ENCODE measurements around the gene CRLF2. TPM values are rescaled to one million over a fixed set of nuclear protein-coding genes. Genes with fewer than 3 reads are reported as not detected.
A peak's percentile ranks its signal among the peaks of the same experiment; 100 is the strongest.
"Not testable (repeated sequence)": the region's sequence is repeated elsewhere in the genome, so short reads cannot be mapped to it uniquely, and the experiment has no call there.

Gene CRLF2
- polyA plus RNA-seq, 1 donor, result not detected

DNA sequence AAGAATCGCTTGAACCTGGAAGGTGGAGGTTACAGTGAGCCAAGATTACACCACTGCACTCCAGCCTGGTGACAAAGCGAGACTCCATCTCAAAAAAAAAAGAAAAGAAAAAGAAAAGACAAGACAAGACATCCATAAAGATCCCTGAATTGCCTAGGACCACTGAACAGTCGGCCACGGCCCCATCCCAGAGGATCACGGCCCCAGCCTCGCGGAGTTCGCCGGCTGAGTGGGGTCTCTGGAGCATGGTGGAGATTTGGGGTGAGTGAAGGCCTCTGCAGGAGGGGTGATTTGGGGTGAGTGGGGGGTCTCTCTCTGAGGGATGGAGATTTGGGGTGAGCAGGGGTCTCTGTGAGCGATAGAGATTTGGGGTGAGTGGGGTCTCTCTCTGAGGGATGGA, 28.1 kb upstream of the CRLF2 start:
- not testable (repeated sequence) for H3K27me3 ChIP-seq (ENCODE audit: control insufficient read depth, insufficient read depth, low read length); DNase-seq; H3K4me1 ChIP-seq (ENCODE audit: control insufficient read depth, insufficient read depth, low read length); H3K9me3 ChIP-seq (ENCODE audit: control insufficient read depth, low read depth, low read length); H3K36me3 ChIP-seq (ENCODE audit: control insufficient read depth, insufficient read depth, low read length); H3K27ac ChIP-seq (ENCODE audit: low read length); H3K4me3 ChIP-seq (ENCODE audit: low read length)
- no CpG with 5 or more reads among the region's 10 CpGs for WGBS (ENCODE audit: insufficient coverage, low lambda C conversion rate)

DNA sequence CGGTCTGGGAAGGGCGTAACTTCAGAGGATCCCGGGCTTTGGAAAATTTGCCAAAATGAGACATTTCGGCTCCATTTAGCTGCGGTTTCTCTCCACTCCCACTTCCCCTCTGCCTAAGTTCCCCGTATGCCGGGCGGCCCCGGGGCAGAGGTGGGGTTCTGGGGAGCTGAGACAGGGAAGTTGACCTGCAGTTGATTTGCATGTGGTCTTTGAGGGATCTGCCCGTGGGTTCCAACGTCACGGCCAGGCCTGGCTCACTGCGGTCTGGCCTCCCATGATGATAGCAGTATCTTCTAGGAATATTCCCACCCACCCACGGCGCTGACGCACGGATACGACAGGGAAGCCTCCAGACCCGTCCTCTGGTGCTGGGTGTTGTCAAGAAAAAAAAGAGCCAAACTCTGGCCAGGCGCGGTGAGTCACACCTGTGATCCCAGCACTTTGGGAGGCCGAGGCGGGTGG, 27.3 kb upstream of the CRLF2 start:
- no CpG with 5 or more reads among the region's 23 CpGs for WGBS (ENCODE audit: insufficient coverage, low lambda C conversion rate)
- Histone ChIP-seq H3K27ac (ENCODE audit: low read length) (no peak overlapping the region), H3K4me3 (ENCODE audit: low read length) (no peak overlapping the region)

DNA sequence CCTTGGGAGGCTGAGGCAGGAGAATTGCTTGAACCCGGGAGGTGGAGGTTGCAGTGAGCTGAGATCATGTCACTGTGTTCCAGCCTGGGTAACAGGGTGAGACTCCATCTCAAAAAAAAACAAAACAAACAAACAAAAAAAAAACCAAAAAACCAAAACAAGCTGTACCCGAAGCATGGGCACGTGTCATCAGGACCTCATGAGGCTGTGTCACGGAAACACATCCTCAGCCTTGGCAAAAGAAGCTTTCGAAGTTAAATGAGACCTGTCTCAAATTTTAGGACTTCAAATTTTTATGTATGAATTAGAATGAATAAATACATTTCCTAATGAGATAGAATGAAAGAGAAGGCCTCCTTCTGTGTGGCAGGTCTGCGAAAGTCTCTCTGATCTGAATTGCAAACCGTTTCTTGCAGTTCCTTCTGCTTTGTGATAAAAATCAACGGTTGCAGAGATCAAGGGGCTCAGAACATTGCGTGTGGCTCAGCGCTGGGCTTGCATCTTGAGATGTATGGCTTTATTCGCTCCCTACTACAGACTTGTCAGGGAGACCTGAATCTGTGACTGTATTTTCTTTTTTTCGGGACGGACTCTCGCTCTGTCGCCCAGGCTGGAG, 19.5 kb upstream of the CRLF2 start:
- Histone ChIP-seq H3K4me1 (ENCODE audit: control insufficient read depth, insufficient read depth, low read length) (no peaks in the 10 kb centered on the region), H3K9me3 (ENCODE audit: control insufficient read depth, low read depth, low read length) (peaks cover 8% of the 10 kb centered on the region), H3K27me3 (ENCODE audit: control insufficient read depth, insufficient read depth, low read length) (no peaks in the 10 kb centered on the region), H3K27ac (ENCODE audit: low read length) (no peak overlapping the region), H3K36me3 (ENCODE audit: control insufficient read depth, insufficient read depth, low read length) (no peaks in the 10 kb centered on the region), H3K4me3 (ENCODE audit: low read length) (no peak overlapping the region)
- WGBS (ENCODE audit: insufficient coverage, low lambda C conversion rate), result 88% methylated on average over 3 of the region's 15 CpGs
- DNase-seq, result no peak

More for the DNA sequence above, 27.3 kb upstream of the CRLF2 start:
- DNase-seq, result peak in 1 of 2 donors; percentile 14
- Histone ChIP-seq H3K4me1 (ENCODE audit: control insufficient read depth, insufficient read depth, low read length) (no peaks in the 10 kb centered on the region), H3K27me3 (ENCODE audit: control insufficient read depth, insufficient read depth, low read length) (no peaks in the 10 kb centered on the region), H3K36me3 (ENCODE audit: control insufficient read depth, insufficient read depth, low read length) (no peaks in the 10 kb centered on the region), H3K9me3 (ENCODE audit: control insufficient read depth, low read depth, low read length) (peaks cover 5% of the 10 kb centered on the region)

DNA sequence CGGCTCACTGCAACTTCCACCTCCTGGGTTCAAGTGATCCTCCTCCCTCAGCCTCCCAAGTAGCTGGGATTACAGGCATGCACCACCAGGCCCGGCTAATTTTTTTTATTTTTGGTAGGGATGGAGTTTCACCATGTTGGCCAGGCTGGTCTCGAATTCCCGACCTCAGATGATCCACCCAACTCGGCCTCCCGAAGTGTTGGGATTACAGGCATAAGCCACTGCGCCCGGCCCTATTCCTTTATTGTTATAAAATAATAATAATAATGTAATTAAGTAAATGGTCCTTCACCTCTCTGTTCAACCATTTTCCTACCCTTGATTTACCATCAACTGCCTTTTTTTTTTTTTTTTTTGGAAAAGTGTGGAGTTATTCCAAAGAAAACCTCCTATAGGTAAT, 15.7 kb upstream of the CRLF2 start:
- not testable (repeated sequence) for H3K27ac ChIP-seq (ENCODE audit: low read length); DNase-seq; H3K27me3 ChIP-seq (ENCODE audit: control insufficient read depth, insufficient read depth, low read length); H3K36me3 ChIP-seq (ENCODE audit: control insufficient read depth, insufficient read depth, low read length); H3K4me3 ChIP-seq (ENCODE audit: low read length); H3K4me1 ChIP-seq (ENCODE audit: control insufficient read depth, insufficient read depth, low read length)
- peaks cover 11% of the 10 kb centered on the region for H3K9me3 ChIP-seq (ENCODE audit: control insufficient read depth, low read depth, low read length)
- WGBS (ENCODE audit: insufficient coverage, low lambda C conversion rate), result no CpG with 5 or more reads among the region's 8 CpGs

DNA sequence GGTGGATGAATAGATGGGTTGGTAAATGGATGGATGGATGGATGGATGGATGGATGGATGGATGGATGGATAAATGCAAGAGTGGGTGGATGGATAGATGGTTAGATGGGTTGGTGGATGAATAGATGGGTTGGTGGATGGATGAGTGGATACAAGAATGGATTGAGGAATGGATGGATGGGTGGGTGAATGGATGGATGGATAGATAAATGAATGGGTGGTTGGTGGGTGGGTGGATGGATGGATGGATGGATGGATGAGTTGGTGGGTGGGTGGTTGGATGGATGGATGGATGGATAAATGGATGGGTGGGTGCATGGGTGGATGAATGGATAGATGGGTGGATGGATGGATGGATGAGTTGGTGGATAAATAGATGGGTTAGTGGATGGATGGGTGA, 13.8 kb upstream of the CRLF2 start:
- Histone ChIP-seq H3K4me3 (ENCODE audit: low read length) (no peak overlapping the region), H3K27me3 (ENCODE audit: control insufficient read depth, insufficient read depth, low read length) (no peaks in the 10 kb centered on the region), H3K27ac (ENCODE audit: low read length) (no peak overlapping the region), H3K36me3 (ENCODE audit: control insufficient read depth, insufficient read depth, low read length) (no peaks in the 10 kb centered on the region), H3K4me1 (ENCODE audit: control insufficient read depth, insufficient read depth, low read length) (no peaks in the 10 kb centered on the region), H3K9me3 (ENCODE audit: control insufficient read depth, low read depth, low read length) (peaks cover 11% of the 10 kb centered on the region)
- no peak for DNase-seq

DNA sequence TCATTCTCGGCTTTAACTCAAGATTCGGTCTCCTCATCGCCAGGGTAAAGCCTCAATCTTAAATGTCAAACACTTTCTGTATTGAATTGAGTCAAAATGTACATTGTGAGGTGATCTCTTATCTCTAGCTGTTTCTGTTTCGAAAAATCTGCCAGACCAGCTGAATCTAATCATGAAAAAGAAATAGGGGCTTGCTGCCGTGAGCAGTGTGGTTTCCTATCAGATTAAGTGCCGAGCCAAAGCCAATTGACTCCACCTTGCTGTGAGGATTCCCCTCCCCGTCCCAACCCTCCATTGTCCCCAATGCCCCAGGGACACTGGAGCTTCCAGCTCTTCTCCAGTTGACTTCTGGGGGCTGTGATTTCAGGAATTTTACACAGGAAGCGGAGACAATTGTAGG, 12.5 kb upstream of the CRLF2 start:
- H3K27me3 ChIP-seq (ENCODE audit: control insufficient read depth, insufficient read depth, low read length), result no peaks in the 10 kb centered on the region
- H3K27ac ChIP-seq (ENCODE audit: low read length), result no peak overlapping the region
- peaks cover 11% of the 10 kb centered on the region for H3K9me3 ChIP-seq (ENCODE audit: control insufficient read depth, low read depth, low read length)
- no peak overlapping the region for H3K4me3 ChIP-seq (ENCODE audit: low read length)
- WGBS (ENCODE audit: insufficient coverage, low lambda C conversion rate), result 89% methylated on average over 3 of the region's 8 CpGs
- DNase-seq, result no peak
- no peaks in the 10 kb centered on the region for H3K4me1 ChIP-seq (ENCODE audit: control insufficient read depth, insufficient read depth, low read length)
- H3K36me3 ChIP-seq (ENCODE audit: control insufficient read depth, insufficient read depth, low read length), result no peaks in the 10 kb centered on the region

DNA sequence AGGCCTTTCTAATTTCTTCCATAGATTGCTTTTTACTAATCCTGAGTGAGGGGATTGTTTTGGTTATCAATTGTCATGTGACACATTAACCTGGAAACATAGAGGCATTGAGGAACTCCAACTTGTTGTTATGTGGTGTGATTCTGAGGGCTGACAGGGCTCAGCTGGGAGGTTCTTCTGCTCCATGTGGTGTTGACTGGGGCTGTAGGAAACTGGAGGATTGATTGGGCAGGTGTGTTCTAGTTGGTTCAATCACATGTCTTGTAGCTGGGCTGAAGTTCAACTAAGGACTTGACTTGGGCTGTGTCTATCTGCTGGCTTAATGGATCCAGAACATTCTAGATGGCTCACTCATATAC, 10.8 kb upstream of the CRLF2 start:
- no peak overlapping the region for H3K27ac ChIP-seq (ENCODE audit: low read length)
- no peak overlapping the region for H3K4me3 ChIP-seq (ENCODE audit: low read length)
- peaks cover 11% of the 10 kb centered on the region for H3K9me3 ChIP-seq (ENCODE audit: control insufficient read depth, low read depth, low read length)

DNA sequence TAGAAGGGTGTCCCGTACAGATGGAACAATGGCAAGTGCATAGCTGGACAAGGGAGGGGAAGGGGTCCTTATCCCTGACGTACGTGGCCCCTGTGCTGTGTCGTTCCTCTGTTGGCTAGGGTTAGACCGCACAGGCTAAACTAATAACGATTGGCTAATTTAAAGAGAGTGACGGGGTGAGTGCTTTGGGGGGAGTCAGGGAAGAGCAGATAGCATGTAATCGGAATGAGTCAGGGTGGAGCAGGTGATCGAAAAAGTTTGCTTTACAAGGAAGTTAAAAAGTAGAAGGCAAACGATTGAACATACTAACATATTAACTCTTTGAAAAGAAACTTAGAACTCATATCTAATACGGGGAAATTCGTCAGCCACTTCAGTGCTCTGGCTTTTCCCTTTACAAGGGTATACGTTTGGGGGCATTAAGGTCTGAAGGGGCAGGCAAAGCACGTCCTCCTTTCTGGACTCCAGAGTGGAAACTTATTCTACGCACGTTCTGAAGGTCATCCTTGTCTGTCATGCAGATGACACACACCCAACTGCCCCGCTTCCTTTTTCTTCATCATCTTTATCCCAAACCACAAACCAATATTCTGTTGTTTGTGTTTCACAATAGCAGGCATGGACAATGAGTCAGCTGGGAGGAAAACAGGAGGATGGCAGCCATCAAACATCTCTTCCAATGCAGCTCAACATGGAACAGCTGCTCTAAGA, 10.2 kb upstream of the CRLF2 start:
- Histone ChIP-seq H3K36me3 (ENCODE audit: control insufficient read depth, insufficient read depth, low read length) (no peaks in the 10 kb centered on the region), H3K4me1 (ENCODE audit: control insufficient read depth, insufficient read depth, low read length) (no peaks in the 10 kb centered on the region), H3K9me3 (ENCODE audit: control insufficient read depth, low read depth, low read length) (peaks cover 11% of the 10 kb centered on the region), H3K27me3 (ENCODE audit: control insufficient read depth, insufficient read depth, low read length) (no peaks in the 10 kb centered on the region), H3K27ac (ENCODE audit: low read length) (no peak overlapping the region), H3K4me3 (ENCODE audit: low read length) (no peak overlapping the region)
- 93% methylated on average over 7 of the region's 17 CpGs for WGBS (ENCODE audit: insufficient coverage, low lambda C conversion rate)
- no peak for DNase-seq

More for the DNA sequence above, 10.8 kb upstream of the CRLF2 start:
- Histone ChIP-seq H3K4me1 (ENCODE audit: control insufficient read depth, insufficient read depth, low read length) (no peaks in the 10 kb centered on the region), H3K36me3 (ENCODE audit: control insufficient read depth, insufficient read depth, low read length) (no peaks in the 10 kb centered on the region), H3K27me3 (ENCODE audit: control insufficient read depth, insufficient read depth, low read length) (no peaks in the 10 kb centered on the region)
- no peak for DNase-seq

DNA sequence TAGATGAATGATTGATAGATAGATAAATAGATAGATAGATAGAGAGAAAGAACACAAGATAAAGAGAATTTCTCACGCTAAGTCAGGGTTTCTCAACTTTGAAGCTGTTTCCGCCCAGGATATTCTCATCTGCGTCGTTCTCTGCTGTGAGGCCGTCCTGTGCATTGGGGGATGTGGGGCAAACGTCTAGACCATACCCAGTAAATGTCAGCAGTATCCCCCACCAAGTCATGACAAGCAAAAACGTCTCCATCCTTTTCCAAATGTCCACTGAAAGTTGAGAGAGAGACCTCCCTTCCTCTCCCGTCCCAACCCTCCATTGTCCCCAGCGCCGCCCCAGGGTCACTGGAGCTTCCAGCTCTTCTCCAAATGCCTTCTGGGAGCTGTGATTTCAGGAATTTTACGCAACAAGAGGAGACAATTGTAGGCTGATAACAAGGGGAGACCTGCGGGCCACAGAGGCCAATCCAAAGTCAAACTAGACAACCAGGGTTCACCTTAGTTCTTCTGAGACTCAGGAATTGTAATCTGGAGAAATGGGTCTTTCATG, 8.9 kb upstream of the CRLF2 start:
- H3K9me3 ChIP-seq (ENCODE audit: control insufficient read depth, low read depth, low read length), result peaks cover 4% of the 10 kb centered on the region
- no peaks in the 10 kb centered on the region for H3K36me3 ChIP-seq (ENCODE audit: control insufficient read depth, insufficient read depth, low read length)
- no peak for DNase-seq
- no peaks in the 10 kb centered on the region for H3K27me3 ChIP-seq (ENCODE audit: control insufficient read depth, insufficient read depth, low read length)
- H3K4me3 ChIP-seq (ENCODE audit: low read length), result no peak overlapping the region
- no peak overlapping the region for H3K27ac ChIP-seq (ENCODE audit: low read length)
- H3K4me1 ChIP-seq (ENCODE audit: control insufficient read depth, insufficient read depth, low read length), result no peaks in the 10 kb centered on the region
- WGBS (ENCODE audit: insufficient coverage, low lambda C conversion rate), result 100% methylated on average over 1 of the region's 12 CpGs

DNA sequence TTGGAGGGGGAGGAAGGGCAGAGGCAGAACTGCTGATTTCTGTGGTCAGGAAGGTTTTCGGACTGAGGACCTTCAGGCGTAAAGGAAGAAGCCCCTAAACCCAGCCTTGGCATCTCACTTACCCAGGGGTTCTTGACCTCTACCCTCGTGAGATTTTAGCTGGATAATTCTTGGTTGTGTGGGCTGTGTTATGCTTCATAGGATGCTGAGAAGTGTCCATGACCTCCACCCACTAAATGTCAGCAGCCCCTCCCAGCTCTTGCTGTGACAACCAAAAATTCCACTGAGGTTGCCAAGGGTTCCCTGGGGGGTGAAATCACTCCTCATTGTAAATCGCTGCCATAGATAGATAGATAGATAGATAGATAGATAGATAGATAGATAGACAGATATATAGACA, 5.8 kb upstream of the CRLF2 start:
- H3K9me3 ChIP-seq (ENCODE audit: control insufficient read depth, low read depth, low read length), result no peaks in the 10 kb centered on the region
- WGBS (ENCODE audit: insufficient coverage, low lambda C conversion rate), result no CpG with 5 or more reads among the region's 4 CpGs
- no peaks in the 10 kb centered on the region for H3K27me3 ChIP-seq (ENCODE audit: control insufficient read depth, insufficient read depth, low read length)
- no peak overlapping the region for H3K4me3 ChIP-seq (ENCODE audit: low read length)
- no peaks in the 10 kb centered on the region for H3K36me3 ChIP-seq (ENCODE audit: control insufficient read depth, insufficient read depth, low read length)
- H3K27ac ChIP-seq (ENCODE audit: low read length), result no peak overlapping the region
- no peaks in the 10 kb centered on the region for H3K4me1 ChIP-seq (ENCODE audit: control insufficient read depth, insufficient read depth, low read length)
- DNase-seq, result no peak

All from large intestine (tissue), 3 donors.